ENCODE measurements around the gene TAF6L.

DNA sequence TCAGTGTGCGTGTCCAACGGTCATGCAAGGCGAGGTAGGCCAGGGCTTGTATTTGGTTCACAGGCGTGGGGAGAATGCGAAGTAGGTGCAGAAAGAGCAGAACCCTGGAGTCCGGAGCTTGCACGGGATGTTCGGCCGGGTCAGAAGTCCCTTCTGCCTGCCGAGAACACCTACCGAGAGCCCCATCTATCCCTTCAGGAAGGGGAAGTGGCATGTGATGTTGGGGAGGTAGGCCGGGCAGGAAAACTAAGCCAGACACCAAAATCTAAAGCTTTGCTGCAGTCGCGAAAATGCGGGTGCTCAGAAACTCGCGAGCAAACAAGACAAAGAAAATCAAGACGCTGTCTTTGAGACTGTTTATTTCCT, 435 bp upstream of the TAF6L start:
- TF ChIP-seq, protein P1, sequence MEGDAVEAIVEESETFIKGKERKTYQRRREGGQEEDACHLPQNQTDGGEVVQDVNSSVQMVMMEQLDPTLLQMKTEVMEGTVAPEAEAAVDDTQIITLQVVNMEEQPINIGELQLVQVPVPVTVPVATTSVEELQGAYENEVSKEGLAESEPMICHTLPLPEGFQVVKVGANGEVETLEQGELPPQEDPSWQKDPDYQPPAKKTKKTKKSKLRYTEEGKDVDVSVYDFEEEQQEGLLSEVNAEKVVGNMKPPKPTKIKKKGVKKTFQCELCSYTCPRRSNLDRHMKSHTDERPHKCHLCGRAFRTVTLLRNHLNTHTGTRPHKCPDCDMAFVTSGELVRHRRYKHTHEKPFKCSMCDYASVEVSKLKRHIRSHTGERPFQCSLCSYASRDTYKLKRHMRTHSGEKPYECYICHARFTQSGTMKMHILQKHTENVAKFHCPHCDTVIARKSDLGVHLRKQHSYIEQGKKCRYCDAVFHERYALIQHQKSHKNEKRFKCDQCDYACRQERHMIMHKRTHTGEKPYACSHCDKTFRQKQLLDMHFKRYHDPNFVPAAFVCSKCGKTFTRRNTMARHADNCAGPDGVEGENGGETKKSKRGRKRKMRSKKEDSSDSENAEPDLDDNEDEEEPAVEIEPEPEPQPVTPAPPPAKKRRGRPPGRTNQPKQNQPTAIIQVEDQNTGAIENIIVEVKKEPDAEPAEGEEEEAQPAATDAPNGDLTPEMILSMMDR (IDR thresholded peaks at IDR 0.05 in 2 of 3, conservative IDR thresholded peaks at IDR 0.05 in 1 of 3; ENCODE audit: insufficient read depth in 2 of 3, low read depth in 1 of 3, low read length in 3 of 3): no peak
- TF ChIP-seq SMAD4 (CRISPR knock-in tag; conservative IDR thresholded peaks at IDR 0.05) (no peak), MAFK (IDR thresholded peaks at IDR 0.05; ENCODE audit: low read length) (no peak), POLR2A (conservative IDR thresholded peaks at IDR 0.05) (no peak), SREBF1 (IDR thresholded peaks at IDR 0.05; ENCODE audit: borderline replicate concordance, low read depth, low read length) (no peak), ZNF253 (CRISPR knock-in tag; conservative IDR thresholded peaks at IDR 0.05) (no peak), ESRRA (IDR thresholded peaks at IDR 0.05; ENCODE audit: borderline replicate concordance, low read depth) (no peak), KDM1A (IDR thresholded peaks at IDR 0.05) (no peak), LEF1 (IDR thresholded peaks at IDR 0.05) (no peak), SRSF9 (IDR thresholded peaks at IDR 0.05; ENCODE audit: borderline replicate concordance, low read depth, low read length) (no peak), PHF21A (IDR thresholded peaks at IDR 0.05; ENCODE audit: borderline replicate concordance, low read depth) (no peak), ZNF75A (CRISPR knock-in tag; IDR thresholded peaks at IDR 0.05) (no peak)
- TF ChIP-seq, protein P2, sequence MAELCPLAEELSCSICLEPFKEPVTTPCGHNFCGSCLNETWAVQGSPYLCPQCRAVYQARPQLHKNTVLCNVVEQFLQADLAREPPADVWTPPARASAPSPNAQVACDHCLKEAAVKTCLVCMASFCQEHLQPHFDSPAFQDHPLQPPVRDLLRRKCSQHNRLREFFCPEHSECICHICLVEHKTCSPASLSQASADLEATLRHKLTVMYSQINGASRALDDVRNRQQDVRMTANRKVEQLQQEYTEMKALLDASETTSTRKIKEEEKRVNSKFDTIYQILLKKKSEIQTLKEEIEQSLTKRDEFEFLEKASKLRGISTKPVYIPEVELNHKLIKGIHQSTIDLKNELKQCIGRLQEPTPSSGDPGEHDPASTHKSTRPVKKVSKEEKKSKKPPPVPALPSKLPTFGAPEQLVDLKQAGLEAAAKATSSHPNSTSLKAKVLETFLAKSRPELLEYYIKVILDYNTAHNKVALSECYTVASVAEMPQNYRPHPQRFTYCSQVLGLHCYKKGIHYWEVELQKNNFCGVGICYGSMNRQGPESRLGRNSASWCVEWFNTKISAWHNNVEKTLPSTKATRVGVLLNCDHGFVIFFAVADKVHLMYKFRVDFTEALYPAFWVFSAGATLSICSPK (IDR thresholded peaks at IDR 0.05; ENCODE audit: borderline replicate concordance): no peak
- TF ChIP-seq, protein P3, sequence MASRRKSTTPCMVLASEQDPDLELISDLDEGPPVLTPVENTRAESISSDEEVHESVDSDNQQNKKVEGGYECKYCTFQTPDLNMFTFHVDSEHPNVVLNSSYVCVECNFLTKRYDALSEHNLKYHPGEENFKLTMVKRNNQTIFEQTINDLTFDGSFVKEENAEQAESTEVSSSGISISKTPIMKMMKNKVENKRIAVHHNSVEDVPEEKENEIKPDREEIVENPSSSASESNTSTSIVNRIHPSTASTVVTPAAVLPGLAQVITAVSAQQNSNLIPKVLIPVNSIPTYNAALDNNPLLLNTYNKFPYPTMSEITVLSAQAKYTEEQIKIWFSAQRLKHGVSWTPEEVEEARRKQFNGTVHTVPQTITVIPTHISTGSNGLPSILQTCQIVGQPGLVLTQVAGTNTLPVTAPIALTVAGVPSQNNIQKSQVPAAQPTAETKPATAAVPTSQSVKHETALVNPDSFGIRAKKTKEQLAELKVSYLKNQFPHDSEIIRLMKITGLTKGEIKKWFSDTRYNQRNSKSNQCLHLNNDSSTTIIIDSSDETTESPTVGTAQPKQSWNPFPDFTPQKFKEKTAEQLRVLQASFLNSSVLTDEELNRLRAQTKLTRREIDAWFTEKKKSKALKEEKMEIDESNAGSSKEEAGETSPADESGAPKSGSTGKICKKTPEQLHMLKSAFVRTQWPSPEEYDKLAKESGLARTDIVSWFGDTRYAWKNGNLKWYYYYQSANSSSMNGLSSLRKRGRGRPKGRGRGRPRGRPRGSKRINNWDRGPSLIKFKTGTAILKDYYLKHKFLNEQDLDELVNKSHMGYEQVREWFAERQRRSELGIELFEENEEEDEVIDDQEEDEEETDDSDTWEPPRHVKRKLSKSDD (conservative IDR thresholded peaks at IDR 0.05; ENCODE audit: low read length): no peak
